Mesothelial cell of epicardium (in vitro differentiated cells): ENCODE measurements around the gene PRMT7. TPM values are rescaled to one million over a fixed set of nuclear protein-coding genes. Genes with fewer than 3 reads are reported as not detected.

ENCODE experiments used
- DNase-seq, 2 experiments: peaks; one replicate each; pipeline ENCODE4 v3.0.0; 2021; ENCODE audit warnings: low spot score in 2 of 2; ENCODE audit not compliant: unreplicated experiment in 2 of 2
- H3K27ac Mint-ChIP-seq: 2 replicates; pipeline ENCODE4 v1.8.0; 2021; ENCODE audit warnings: mixed read lengths
- H3K27me3 Mint-ChIP-seq: 2 replicates; pipeline ENCODE4 v1.8.0; 2021; ENCODE audit warnings: low read depth, mixed read lengths
- H3K36me3 Mint-ChIP-seq: 2 replicates; pipeline ENCODE4 v1.8.0; 2021; ENCODE audit warnings: mixed read lengths
- H3K4me1 Mint-ChIP-seq: 2 replicates; pipeline ENCODE4 v1.8.0; 2021; ENCODE audit warnings: mixed read lengths
- H3K4me3 Mint-ChIP-seq: 2 replicates; pipeline ENCODE4 v1.8.0; 2021; ENCODE audit warnings: mild to moderate bottlenecking, moderate library complexity, mixed read lengths
- H3K9me3 Mint-ChIP-seq: 2 replicates; pipeline ENCODE4 v1.8.0; 2021; ENCODE audit warnings: mixed read lengths
- total RNA-seq: library from RNA; stranded (reverse); gene quantifications from 3 replicates; pipeline ENCODE4 v1.2.1, GENCODE V29; 2021
- TF ChIP-seq, protein P1 (sequence below): fragments of 200-600 bp; sonication (generic); IDR thresholded peaks from one replicate; pipeline ENCODE4 v1.5.0; 2021; ENCODE audit warnings: antibody characterized with exemption; ENCODE audit not compliant: unreplicated experiment

Gene PRMT7
- total RNA-seq, 1 donor from 2014 or later, result 77.9 TPM

DNA sequence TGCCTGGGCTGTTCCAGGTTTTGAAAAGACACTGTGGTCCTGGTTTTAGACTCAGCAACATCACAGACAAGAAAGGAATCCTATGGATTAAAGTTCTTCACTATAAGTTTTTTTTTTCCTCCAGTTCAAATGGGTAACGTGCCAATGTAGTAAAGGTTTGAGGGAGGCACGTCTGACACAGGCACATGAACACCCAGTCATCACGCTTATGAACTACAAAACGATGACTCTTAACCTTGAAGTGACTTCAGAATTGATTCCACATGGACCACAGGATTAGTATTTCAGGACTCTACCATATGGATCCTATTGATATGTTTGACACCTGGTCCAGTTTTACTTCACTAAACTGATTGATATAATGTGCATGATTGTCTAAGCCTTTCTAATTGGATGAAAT is 2.3 kb downstream of the PRMT7 start:
- Mint-ChIP-seq H3K27ac (no peak overlapping the region), H3K4me1 (peaks cover 26% of the 10 kb centered on the region), H3K4me3 (no peak overlapping the region), H3K9me3 (no peaks in the 10 kb centered on the region), H3K36me3 (peaks cover 8% of the 10 kb centered on the region), H3K27me3 (no peaks in the 10 kb centered on the region)
- DNase-seq, result no peak
- TF ChIP-seq, protein P1, sequence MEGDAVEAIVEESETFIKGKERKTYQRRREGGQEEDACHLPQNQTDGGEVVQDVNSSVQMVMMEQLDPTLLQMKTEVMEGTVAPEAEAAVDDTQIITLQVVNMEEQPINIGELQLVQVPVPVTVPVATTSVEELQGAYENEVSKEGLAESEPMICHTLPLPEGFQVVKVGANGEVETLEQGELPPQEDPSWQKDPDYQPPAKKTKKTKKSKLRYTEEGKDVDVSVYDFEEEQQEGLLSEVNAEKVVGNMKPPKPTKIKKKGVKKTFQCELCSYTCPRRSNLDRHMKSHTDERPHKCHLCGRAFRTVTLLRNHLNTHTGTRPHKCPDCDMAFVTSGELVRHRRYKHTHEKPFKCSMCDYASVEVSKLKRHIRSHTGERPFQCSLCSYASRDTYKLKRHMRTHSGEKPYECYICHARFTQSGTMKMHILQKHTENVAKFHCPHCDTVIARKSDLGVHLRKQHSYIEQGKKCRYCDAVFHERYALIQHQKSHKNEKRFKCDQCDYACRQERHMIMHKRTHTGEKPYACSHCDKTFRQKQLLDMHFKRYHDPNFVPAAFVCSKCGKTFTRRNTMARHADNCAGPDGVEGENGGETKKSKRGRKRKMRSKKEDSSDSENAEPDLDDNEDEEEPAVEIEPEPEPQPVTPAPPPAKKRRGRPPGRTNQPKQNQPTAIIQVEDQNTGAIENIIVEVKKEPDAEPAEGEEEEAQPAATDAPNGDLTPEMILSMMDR, result no peak

DNA sequence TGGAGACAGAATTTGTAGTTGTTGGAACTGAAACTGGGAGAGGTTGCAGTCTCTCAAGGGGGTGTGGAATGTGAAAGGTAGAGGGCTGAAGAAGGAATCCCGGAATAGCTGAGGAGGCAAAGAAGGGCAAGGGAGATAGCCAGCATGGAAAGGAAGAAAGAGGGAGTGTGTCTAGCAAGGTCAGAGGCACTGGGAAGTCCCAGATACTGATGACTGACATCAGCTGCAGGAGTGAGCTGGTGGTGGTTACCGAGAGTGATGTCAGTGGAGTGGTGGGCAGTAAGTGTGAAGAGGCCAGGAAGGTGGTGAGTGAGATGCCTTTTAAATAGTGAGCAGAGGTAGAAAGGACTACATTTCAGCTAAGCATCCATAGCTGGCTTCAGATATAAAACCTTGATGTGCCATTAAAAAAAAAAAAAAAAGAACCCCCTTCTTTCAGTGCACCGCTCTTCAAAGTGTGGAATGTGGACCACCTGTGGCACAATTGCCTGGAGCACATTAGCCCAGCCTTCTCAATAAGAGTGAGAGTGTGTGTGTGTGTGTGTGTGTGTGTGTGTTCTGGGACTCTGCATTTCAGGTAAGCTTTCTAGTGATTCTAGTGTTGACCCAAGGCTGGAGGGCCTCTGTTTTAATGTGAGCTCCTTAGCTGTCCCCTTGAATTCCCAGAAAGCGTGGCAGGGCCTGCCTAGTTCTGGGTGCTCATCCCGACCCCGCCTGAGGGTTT is 8.5 kb downstream of the PRMT7 start:
- DNase-seq, result no peak
- H3K36me3 Mint-ChIP-seq, result peaks cover 32% of the 10 kb centered on the region
- no peak overlapping the region for H3K4me3 Mint-ChIP-seq
- H3K9me3 Mint-ChIP-seq, result no peaks in the 10 kb centered on the region
- no peaks in the 10 kb centered on the region for H3K27me3 Mint-ChIP-seq
- TF ChIP-seq, protein P1, result no peak
- no peak overlapping the region for H3K27ac Mint-ChIP-seq
- H3K4me1 Mint-ChIP-seq, result peaks cover 2% of the 10 kb centered on the region

DNA sequence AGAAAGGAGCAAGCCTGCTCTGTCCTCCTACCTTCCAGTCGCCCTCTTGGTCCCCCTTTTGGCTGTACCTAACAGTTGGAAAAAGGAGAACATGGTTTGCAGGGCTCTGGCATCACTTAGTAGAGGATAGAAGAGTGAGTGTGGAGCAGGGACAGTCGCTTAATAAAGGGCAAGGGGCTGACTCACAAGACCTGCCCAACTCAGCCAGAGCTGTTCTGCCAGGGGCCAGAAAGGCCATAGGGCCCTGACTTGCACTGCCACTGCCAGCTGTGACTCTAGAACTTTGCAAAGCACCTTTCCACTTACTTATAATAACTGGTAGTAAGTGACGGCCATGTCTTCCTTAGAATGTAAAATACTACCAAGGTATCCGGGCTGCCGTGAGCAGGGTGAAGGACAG is 13.5 kb downstream of the PRMT7 start:
- Mint-ChIP-seq H3K9me3 (no peaks in the 10 kb centered on the region), H3K27ac (no peak overlapping the region), H3K4me3 (no peak overlapping the region), H3K4me1 (peaks cover 23% of the 10 kb centered on the region), H3K27me3 (no peaks in the 10 kb centered on the region), H3K36me3 (peaks cover 23% of the 10 kb centered on the region)
- DNase-seq, result no peak
- TF ChIP-seq, protein P1, result no peak

DNA sequence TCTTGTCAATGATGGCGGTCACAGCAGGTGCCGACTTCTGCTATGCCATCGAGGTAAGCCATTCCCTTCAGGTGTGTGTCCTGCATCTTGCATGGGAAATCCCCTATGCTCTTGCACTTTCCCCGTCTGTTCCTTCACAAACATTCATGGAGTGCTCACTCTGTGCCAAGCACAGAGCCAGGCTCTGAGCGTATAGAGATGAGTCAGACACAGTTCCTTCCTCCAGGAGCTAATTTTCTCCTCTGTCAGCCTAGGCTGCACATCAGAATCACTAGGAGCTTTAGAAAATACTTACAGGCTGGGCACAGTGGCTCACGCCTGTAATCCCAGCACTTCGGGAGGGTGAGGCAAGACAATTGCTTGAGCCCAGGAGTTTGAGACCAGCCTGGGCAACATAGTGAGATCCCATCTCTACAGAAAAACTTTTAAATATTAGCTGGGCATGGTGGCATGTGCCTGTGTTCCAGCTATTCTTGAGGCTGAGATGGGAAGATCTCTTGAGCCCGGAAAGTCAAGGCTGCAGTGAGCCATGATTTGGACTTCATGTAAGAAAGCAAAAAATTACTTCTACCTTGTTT is 14.1 kb downstream of the PRMT7 start:
- Mint-ChIP-seq H3K4me1 (peaks cover 23% of the 10 kb centered on the region), H3K27ac (no peak overlapping the region), H3K36me3 (peaks cover 21% of the 10 kb centered on the region), H3K4me3 (no peak overlapping the region), H3K9me3 (no peaks in the 10 kb centered on the region), H3K27me3 (no peaks in the 10 kb centered on the region)
- TF ChIP-seq, protein P1, result no peak
- no peak for DNase-seq

DNA sequence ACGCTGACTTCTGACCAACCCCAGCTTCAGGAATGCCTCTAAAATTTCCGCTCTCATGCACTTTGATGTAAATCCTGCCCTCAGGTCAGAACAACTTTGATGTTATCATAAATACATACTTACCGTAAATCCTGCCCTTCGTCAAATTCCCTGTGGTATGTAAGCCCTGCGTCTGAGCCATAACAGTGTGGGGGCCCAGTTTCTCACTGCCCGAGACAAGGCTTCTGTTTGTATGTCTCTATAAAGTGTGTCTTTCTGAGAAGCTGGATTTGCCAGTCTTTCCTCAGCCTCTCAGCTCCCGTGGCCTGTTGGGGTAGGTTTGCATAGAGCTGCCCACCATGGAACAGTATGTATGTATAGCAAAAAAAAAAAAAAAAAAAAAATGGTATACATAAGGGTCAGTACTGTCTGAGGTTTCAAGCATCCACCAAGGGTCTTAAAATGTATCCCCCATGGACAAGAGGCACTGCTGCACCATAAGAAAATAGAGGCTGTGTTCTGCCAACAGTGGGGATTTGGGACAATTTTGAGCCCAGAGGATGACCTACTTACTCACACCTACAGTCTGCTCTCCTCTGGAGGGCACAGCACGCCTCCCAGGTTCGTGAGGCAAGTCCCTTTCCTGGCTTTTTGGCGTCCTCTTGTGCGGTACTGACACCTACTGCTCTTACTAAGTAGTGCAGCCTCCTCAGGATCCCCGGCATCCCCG is 17.5 kb downstream of the PRMT7 start:
- peak; percentile 62 to 85 for DNase-seq
- no peaks in the 10 kb centered on the region for H3K9me3 Mint-ChIP-seq
- peak overlapping the region; percentile 7 for H3K4me3 Mint-ChIP-seq
- peaks cover 34% of the 10 kb centered on the region for H3K4me1 Mint-ChIP-seq
- TF ChIP-seq, protein P1, result peak; percentile 72
- H3K27me3 Mint-ChIP-seq, result no peaks in the 10 kb centered on the region
- peak overlapping the region; percentile 97 for H3K27ac Mint-ChIP-seq
- H3K36me3 Mint-ChIP-seq, result peaks cover 15% of the 10 kb centered on the region
